Activated CD4-positive, CD25-positive, alpha-beta regulatory T cell treated with anti-CD3 and anti-CD28 coated beads, Interleukin-2, amount 50 U/mL, for 16 hours (primary cell): ENCODE data around the gene MLN.

ENCODE experiments used
- DNase-seq: peaks from one replicate; pipeline ENCODE4 v3.0.0-alpha.2; 2020; ENCODE audit warnings: low read depth, low spot score

Gene MLN

DNA sequence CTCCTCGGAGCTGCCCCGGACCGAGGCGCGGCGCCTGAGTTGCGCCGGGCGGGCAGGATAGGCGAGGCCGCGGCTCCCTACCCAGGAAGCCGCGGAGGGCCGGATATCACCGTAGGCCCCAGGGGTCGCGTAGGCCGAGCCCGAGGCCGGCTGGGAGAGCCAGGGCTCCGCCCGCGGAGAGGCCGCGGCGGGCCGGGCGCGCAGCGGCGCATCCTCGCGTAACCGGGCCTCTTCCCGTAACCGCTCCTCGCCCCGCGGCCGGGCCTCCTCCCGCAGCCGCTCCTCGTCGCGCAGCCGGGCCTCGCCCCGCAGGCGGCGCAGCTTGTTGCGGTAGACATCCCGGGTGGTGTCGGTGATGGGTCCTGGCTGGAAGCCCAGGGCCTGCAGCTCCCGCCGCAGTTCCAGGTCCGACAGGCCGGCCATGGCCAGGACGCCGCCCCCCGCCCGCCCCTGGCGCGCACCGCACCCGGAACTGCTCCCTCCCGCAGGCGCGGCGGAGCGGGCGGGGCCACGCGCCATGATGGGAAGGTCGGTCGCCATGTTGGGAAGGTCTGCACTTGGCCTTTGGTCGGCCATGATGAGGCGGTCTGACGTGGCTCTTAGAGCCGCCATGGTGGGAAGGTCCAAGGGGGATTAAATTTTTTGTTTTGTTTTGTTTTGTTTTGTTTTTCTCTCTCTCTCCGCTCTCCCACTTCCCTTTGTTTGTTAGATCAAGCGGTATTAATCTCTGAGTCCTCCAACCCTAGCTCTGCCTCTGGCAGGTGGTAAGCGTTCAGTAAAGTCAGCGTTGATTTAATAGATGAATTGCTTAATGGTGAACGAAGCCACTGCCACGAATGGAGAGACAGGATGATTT lies 14.9 kb downstream of the MLN start, which contains the start of gene LEMD2:
Gene LEMD2, minus strand, starts transcription at position 437 of the 856 bp plus-strand sequence. Its CDS starts 14 bp downstream, at position 423.
- DNase-seq, result peak; percentile 85

DNA sequence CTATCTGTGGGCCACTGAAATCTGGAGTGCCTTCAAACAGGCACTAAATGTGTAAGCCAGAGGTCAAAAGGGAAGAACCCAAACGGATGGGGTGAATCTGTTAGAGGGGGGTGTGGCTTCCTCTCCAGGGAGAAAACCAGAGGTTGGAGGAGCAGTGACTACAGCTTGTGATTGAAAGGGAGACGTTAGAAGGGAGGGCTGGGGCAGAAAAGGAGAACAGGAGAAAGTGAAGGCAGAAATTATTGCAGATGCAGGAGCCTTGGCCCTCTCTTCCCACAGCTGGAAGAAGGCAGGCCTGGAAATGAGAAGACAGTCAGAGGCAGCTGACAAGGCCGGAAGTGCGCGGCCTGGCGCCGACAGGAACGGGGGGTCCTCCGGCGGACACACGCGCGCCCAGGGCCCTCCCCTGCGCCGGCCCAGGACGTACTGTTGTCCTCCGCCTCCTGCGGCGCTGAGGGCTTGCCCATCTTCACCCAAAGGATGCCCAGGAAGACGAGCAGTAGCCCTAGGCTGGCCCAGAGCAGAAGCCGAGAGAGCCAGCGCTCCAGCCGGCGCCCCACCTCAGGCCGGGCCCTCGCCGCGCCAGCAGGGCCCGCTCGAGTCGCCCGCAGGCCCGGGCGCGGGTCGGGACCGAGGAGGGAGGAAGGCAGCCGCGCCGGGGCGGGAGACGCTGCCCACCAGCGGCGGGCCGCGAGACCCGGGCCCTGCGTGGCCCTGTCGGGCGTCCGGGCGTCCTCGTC lies 15.7 kb downstream of the MLN start:
- DNase-seq, result peak; percentile 25

DNA sequence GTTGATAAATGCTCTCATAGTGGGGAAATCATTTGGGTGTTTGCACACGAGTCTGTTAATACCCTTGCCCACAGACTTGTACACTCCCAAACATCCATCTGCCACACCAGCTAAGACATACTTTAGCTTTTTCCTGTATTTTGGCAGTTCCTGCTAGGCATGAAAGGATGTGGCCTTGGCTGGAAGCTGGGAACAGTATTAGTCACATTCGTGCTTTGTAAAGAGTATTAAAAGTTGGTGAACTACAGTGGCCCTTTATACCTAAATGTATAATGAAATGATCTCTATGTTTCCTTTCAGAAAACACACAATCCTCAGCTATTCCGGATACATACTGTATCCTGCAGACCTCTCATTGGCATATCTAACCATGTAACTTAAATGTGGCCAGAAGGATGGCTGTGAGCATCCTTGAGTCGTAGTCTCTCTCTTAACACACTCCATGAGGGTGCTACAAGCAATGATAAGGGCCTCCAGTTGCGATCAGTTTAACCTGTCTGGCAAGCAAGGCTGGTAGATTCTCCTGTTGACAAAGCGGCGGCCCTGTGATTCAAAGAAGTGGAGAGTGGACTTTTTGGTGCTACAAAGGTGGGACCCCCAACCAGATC lies 16.4 kb downstream of the MLN start:
- no peak for DNase-seq

DNA sequence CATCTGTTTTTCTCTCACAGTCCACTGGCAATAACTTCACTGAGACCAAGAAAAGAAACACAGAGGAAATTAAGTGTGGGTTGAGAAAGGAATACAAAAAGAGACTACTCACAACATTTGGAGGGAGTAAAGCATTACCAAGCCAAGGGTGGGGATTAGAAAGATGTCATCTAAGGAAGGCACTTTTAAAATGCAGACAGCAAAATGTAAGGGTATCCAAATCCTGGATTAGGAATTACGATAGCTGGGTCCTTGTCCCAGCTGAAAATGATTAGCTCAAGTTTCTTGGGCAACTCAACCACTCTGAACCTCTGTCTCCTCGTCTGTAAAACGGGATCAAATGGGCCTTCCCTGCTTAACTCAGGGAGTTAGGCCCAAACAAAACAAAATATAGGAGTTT lies 17.1 kb downstream of the MLN start:
- no peak for DNase-seq

DNA sequence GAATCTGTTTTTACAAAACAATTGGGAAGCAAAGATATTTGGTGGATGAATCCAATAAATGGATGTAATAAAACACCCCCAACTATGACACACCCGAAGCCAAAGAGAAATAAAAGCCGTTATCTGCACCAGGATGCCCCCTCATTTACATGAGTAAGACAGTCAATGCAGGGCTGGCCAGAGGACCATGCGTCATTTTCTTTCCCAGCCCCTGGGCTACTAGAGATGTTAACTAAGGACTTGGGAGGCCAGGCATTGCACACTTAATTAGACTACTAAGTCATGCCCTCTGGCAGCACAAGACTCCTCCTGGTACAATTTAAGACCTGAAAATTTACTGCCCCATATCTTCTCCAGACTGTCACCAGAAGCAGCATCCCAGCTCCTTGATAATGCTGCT lies 18.0 kb downstream of the MLN start:
- DNase-seq, result no peak

DNA sequence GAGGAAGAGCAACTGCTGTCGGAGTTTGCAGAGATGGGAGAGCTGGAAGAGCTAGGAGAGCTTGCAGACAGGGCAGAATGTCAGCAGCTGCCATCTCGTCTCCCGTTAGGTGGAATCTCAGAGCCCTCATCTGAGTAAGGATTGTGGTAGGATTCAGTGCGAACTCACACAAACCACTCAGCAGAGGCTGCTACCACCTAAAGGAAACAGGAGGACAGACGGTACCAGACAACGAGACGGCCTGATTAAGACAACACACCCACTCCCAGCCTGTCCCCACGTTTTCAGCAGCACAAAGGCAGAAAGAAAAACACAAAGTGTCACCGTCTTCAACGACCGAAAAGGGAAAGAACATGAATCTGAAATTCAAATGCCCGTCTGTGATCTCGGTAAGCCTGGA lies 19.0 kb downstream of the MLN start:
- no peak for DNase-seq

DNA sequence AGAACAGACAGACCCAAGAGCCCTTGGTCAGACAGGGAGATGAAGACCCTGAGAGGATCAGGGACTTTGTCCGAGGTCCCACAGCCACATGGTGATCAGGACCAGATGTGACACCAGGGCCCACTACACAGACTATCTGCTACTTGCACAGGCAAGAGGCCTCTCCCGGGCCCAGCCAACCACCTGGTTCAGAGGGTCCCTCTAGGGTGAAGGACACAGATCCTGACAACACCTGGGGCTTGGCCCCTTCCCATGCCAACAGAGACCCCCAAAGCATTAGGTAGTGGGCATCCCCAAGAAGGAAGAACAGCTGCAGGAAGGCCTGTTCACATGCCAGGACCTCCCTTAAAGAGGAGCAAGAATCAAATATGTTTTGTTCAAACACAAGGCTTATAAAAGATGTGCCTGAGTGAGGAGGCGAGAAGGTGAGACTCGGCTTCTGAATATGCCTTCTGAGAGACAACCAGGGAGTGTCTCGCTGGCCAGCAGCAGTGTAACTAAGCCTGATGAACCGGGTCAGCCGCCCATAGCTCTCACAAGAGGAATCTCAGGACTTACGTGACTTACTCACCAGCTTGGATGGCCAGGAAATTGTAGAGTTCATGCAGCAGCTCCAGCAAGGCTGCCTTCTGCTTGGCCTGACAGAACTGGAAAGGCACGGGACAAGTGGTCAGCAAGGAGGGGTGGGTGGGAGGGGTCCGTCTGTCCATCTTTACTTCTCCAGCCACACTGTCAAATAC lies 19.9 kb downstream of the MLN start:
- no peak for DNase-seq

DNA sequence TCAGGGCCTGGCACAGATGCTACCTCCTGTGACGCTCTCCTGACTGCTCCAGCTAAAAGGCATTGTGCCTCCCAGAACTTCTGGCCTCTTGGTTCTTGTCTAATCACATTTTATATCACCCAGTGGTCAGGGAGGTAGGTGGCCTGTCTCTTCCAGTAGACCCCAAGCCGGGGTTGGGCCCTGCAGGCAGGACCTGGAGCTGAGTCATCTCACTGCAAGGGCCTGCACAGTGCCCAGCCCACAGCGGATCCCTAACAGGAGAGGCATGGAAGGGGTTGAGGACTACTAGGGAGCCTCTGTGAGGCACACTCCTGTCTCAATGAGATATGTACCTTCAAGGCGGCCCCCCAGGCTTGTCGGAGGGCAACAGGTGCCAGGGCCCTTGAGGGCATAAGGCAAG lies 21.2 kb downstream of the MLN start:
- no peak for DNase-seq

DNA sequence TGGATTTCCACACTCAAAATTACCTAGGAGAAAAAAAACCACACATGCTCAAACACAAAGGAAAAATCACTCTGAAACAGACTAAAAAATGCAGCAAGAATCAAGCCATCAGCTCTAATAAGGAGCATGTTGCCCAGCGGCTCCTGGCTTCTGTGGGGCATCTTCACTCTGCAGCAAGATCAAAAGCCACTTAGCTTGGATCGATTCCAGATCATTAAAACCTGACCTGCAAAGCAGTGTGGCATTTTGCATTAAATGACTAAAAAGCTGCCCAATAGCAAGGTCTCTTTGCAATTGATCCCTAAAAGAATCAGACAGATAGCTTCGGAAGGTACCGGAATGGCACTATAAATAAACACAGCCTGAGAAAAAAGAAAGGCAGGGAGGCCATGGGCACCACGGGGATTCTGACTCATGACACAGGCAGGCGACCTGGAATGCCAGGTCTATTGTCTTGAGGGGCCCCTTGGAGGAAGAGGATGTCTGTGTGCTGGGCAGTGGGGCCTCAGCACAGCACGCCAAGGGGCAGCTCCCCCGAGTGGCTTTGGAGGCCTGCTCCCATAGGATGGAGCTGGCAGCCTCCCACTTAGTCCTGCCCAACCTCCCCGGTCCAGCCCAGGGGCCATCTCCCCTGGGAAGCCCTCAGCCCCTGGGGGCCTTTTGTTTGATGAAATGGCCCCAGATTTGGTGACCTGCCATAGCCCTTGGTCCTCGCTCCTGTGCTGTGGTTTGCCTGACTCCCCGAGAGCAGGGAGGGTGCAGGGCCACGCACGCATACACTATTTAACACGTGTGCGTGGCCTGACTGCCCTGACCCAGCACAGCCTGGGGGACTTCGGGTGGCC lies 22.4 kb downstream of the MLN start:
- DNase-seq, result no peak

DNA sequence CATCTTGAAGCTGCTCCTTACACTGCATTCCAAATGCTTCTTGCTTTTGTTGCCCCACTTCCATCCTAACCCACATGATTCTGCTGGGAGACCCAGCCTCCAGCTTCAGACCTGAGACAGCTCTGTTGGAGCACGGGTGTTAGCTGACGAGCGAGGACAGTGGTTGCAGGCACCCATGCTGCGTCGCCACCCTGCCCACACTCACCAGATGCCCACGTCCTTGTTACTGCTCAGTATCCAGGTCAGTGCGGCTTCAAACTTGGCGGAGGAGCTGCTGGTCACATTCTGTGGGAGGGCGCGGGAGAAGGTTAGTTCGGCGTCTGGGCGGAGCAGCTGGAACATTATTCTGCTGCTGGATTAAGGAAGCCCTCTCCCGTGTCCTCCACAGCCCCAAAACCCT lies 23.9 kb downstream of the MLN start:
- DNase-seq, result no peak

DNA sequence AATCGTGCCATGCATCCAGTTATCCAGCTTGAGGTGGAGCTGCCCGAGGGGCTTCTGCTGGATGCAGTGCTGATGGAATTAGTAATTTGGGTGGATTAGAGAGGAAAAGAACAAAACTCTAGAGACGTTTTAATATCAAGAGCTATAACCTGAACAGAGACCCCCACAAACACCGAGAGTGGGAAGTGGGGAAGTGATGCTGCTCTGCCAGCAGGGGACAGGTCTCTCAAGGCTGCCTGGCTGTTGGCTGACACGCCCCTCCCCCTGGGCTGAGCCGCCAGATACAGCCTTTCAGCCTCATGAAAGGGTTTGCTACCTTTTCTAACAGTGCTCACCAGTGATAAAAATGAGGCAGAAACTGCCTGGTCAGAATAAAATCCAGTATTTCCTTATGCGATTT lies 24.5 kb downstream of the MLN start:
- no peak for DNase-seq

DNA sequence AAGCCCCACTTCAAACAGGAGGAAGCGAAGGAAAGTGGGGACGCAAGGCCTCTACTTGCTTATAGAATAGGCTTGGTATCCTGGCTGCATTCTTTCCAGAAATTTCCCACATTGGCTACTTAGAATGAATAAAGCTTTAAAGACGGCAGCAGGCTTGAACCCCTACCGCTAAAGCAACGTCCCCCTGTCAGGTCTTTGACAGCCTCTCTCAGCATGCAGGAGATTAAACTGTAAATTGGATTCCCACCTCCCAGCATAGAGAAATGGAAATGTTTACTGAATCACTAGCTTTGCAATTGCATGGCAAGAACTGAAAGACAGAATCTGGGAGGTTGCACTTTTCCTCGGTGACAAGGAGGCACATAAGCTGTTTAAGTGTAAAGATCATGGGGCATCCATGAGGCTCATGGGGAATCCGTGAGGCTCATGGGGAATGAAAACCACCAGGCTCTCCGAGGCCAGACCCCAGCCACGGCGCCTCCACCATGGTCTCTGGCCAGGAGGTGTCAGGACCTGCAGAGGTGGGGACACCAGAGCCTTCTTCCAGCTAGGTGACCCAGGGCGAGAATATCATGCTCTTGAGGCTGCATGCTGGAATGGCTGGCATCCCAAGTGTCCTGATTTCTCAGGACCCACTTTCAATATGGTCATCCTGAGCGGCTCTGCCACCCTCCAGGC lies 25.2 kb downstream of the MLN start:
- no peak for DNase-seq

DNA sequence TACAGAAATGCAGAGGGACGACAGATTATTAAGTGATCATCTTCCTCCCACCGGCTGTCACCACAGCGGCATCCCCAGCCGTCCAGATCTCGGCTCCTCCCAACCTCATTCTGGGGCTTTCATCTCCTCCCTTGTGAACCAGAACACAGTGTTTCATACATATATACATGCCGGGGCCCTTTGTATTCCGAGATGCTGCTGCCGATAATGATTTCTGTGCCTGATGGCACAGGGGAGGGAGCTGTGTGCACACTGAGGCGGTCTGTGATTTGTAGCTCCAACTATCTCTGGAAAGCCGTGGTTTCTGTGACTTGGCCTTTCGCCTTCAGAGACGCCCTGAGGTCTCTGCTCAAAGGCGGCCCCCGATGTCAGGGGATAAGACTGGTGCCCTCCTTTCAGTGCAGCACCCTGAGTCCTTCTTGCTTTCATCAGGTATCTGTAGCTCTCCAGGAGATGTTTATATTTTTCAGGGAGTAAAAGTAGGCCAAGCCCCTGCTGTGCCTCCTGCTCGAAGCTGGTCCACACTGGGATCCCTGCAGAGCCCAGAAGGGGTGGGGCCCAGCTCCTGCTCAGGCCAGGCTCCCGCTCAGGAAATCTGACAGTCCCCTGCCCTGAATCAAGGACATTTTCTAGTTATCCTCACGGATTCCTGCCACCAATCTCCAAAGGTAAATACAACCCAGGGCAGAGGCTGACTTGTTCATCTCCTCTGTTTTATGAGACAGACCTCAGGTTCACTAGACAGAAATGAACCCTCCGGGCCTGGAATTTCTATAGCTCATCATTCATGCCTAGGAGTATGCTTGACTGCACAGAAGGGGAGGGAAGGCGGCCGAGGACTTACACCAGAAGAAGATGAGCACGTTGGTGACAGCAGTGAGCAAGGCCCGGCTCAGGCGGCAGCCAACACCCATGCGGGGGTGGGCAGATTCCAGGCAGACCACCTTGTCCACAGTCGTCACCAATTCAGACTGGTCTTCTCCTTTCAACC lies 26.1 kb downstream of the MLN start:
- DNase-seq, result no peak

DNA sequence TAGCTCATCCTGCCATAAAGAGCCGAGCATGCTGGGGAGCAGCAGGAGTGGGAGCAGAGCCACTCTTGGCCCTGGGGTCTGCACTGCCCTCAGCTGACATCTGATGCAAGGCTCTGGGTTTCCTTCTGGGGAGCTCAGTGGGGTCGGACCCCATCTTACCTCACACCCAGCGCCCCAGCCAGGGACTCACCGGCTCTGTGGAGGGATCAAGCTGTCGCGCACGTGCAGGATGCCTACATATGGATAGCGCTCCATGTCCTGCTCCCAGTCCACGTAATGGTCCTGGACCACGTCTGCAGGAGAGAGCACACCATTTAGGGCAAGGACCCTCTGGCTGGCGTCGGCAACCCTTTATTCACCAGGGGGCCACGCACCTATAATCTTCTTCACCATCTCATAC lies 27.0 kb downstream of the MLN start:
- DNase-seq, result no peak

DNA sequence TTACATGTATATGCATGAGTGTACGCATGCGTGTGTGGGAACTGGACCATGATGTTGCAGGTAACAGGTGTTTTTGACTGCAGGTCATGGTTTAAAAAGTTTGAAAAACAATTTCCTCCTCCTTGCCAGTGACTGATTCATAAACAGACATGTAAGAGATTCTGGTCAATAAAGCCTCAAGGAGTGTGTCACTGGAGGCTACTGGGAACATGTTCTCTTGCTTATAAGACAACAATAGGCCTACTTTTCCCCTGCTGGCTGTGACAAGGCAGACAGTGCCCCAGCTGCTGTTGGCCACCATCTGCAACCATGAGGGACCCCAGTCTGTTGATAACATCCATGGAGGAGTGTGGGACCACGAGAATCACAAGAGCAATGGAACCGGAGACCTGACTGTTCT lies 27.6 kb downstream of the MLN start:
- DNase-seq, result no peak

DNA sequence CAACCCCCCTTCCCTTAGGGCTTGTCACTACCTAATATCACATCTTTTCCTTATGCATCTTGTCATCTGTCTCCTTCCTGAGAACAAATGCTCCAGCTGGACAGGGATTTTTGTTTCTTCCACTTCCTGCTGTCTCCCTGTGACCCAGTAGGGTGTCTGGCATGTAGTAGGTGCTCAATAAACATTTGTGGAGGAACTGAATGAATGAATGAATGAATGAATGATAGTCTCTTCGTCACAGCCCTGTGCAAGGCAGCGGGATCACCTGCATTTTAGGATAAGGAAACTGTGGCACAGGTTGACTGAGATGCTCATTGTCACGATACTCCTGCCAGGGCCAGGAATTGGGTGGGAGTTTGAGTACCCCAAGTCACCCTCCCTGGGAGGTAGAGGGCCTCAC lies 29.0 kb downstream of the MLN start:
- DNase-seq, result no peak

DNA sequence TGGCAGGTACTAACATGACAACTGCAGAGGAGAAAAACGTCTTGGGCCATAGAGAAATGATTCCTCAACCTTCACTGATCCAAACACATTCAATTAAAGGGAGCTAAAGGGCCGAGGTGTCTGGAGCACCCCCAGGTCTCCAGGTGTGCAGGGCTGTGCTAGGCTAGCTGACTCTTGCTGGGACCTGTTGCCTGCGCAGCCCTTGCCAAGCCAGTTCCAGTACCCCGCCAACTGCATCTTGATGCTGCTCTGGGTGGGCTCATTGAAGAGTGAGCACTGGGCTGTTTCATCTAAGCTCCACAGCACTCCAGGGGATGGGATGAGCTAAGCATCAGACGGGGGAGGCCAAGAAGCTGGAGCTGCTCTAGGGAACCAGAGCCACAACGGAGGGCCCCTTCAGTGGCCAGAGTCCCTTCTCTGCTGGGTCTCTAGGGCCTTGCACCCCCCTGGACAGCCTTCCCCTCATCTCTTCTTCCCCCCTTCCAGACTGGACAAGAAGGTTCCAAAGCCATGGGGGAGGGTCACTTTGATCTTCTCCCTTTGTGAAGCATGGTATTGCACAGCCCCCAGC lies 30.8 kb downstream of the MLN start:
- no peak for DNase-seq

DNA sequence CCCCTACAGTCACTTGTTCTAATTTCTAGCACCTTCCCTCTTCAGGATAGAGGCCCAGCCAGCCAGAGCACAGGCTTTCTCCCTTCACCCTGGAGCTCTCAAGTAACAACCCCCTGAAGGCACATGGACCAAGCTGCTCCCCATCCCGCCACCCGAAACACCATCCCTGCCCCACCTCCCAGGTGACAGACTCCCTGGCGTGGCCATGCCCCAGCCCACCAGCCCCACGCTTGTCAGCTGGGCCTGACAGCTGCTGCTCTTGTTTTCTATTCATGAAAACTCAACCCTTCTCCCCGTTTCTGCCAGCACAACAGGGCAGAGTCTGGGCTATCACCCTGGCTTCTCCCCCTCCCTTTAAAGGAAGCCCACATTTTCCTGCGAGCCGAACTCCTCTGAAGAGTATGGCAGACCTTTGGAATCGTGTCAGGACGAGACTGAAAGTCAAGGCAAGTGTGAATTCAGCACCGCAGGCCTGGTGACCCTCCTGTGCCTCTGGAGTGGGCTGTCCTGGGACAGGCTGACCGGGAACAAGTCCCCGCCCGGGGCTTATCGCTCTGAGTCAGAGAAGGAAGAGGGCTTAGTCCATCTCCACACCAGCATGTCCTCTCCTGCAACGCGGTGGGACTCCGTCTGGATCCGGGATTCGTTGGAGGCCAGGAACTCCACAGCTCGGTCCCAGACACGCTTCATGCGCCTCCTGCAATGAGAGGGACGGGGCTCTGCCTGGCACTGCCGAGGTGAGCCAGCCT lies 31.5 kb downstream of the MLN start:
- no peak for DNase-seq
